ENCODE results near the gene IFNAR1. TPM values are rescaled to one million over a fixed set of nuclear protein-coding genes. Genes with fewer than 3 reads are reported as not detected.
A peak's percentile ranks its signal among the peaks of the same experiment; 100 is the strongest.

The IFNAR1 gene
- total and polyA plus RNA-seq, 2 donors (not counting 3 experiments of a cell fraction or from before 2014, with no cell fraction given): 16.2 to 47.8 TPM

- no peak overlapping the region for H3K4me2 ChIP-seq (ENCODE audit: insufficient read depth, low read length)
- H3K27ac ChIP-seq (ENCODE audit: insufficient read depth, low read depth, low read length): no peak overlapping the region
- H3K9me1 ChIP-seq (replicated peaks; ENCODE audit: control insufficient read depth, extremely low read depth, insufficient read depth, low read length): no peaks in the 10 kb centered on the region
- H4K20me1 ChIP-seq (replicated peaks; ENCODE audit: control insufficient read depth, extremely low read depth, insufficient read depth, low read length): no peaks in the 10 kb centered on the region
- FAIRE-seq (no peak), DNase-seq (ENCODE audit: low read depth, low spot score) (no peak)
- ChIA-PET POLR2A (no interaction called here), CTCF (interaction anchor here (0.7 to 2.3 kb wide), 3 partner anchors 12 to 173 kb away, joined by 3 to 12 read pairs (median 7); no protein-coding TSS in a partner anchor)
- TF ChIP-seq POLR2A (IDR thresholded peaks at IDR 0.05; ENCODE audit: low read depth, low read length): no peak
- no peaks in the 10 kb centered on the region for H3K27me3 ChIP-seq (ENCODE audit: control insufficient read depth in 2 of 2, insufficient read depth in 2 of 2, low read length in 2 of 2)
- intact Hi-C loops (cut with micrococcal nuclease): no loop called here
- H3K9me3 ChIP-seq (replicated peaks; ENCODE audit: control insufficient read depth, insufficient read depth, low read length): no peaks in the 10 kb centered on the region
- H3K4me1 ChIP-seq (ENCODE audit: control insufficient read depth, extremely low read depth, insufficient read depth, low read length): peaks cover 12% of the 10 kb centered on the region
- BruUV-seq (replicated peaks): no TSS peak
- no peak overlapping the region for H3K9ac ChIP-seq (replicated peaks; ENCODE audit: extremely low read depth, insufficient read depth, low read length)
- no peaks in the 10 kb centered on the region for H3K36me3 ChIP-seq (ENCODE audit: control insufficient read depth in 2 of 2, extremely low read depth in 1 of 2, insufficient read depth in 2 of 2, low read length in 2 of 2)
- no peak overlapping the region for H3K4me3 ChIP-seq (replicated peaks in 1 of 3; ENCODE audit: insufficient read depth in 1 of 3, low read depth in 1 of 3, low read length in 3 of 3)
- H2AFZ ChIP-seq (ENCODE audit: low read depth, low read length): no peak overlapping the region
- H3K79me2 ChIP-seq (ENCODE audit: control insufficient read depth, insufficient read depth, low read length): no peaks in the 10 kb centered on the region
- dilution Hi-C loops (cut with MboI; ENCODE audit: extremely low pct_ligation_motif_present, low sequenced_read_pairs): no loop called here
Observed at GRCh38 chr21:33372582-33372981, 47.8 kb downstream of the IFNAR1 start.

- ChIA-PET CTCF (interaction anchor here (1.1 to 2.3 kb wide), 3 partner anchors 12 to 176 kb away, joined by 5 to 14 read pairs (median 12); no protein-coding TSS in a partner anchor), POLR2A (no interaction called here)
- no peaks in the 10 kb centered on the region for H3K9me3 ChIP-seq (replicated peaks; ENCODE audit: control insufficient read depth, insufficient read depth, low read length)
- H3K27ac ChIP-seq (ENCODE audit: insufficient read depth, low read depth, low read length): no peak overlapping the region
- DNase-seq (ENCODE audit: low read depth, low spot score): no peak
- no peak overlapping the region for H3K4me3 ChIP-seq (replicated peaks in 1 of 3; ENCODE audit: insufficient read depth in 1 of 3, low read depth in 1 of 3, low read length in 3 of 3)
- H3K79me2 ChIP-seq (ENCODE audit: control insufficient read depth, insufficient read depth, low read length): no peaks in the 10 kb centered on the region
- no TSS peak for BruUV-seq (replicated peaks)
- H3K4me2 ChIP-seq (ENCODE audit: insufficient read depth, low read length): no peak overlapping the region
- H3K36me3 ChIP-seq (ENCODE audit: control insufficient read depth in 2 of 2, extremely low read depth in 1 of 2, insufficient read depth in 2 of 2, low read length in 2 of 2): no peaks in the 10 kb centered on the region
- no peaks in the 10 kb centered on the region for H3K9me1 ChIP-seq (replicated peaks; ENCODE audit: control insufficient read depth, extremely low read depth, insufficient read depth, low read length)
- FAIRE-seq: no peak
- no peaks in the 10 kb centered on the region for H3K27me3 ChIP-seq (ENCODE audit: control insufficient read depth in 2 of 2, insufficient read depth in 2 of 2, low read length in 2 of 2)
- TF ChIP-seq, protein P1, sequence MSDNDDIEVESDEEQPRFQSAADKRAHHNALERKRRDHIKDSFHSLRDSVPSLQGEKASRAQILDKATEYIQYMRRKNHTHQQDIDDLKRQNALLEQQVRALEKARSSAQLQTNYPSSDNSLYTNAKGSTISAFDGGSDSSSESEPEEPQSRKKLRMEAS (IDR thresholded peaks at IDR 0.05; ENCODE audit: insufficient read depth, insufficient read length): no peak
- TF ChIP-seq JUN (IDR thresholded peaks at IDR 0.05; ENCODE audit: borderline replicate concordance, insufficient read depth, insufficient read length, low read depth) (no peak), POLR2A (IDR thresholded peaks at IDR 0.05; ENCODE audit: low read depth, low read length) (no peak), MYC (IDR thresholded peaks at IDR 0.05; ENCODE audit: low read depth, low read length) (no peak), CTCF (IDR thresholded peaks at IDR 0.05; ENCODE audit: extremely low read depth in 1 of 2, insufficient read depth in 1 of 2, low read depth in 1 of 2, low read length in 2 of 2) (no peak), POLR2AphosphoS5 (IDR thresholded peaks at IDR 0.05; ENCODE audit: insufficient read depth, low read depth, low read length) (no peak), EZH2 (IDR thresholded peaks at IDR 0.05; ENCODE audit: borderline replicate concordance, low read depth, low read length, severe bottlenecking) (no peak), GATA2 (IDR thresholded peaks at IDR 0.05; ENCODE audit: insufficient read depth, insufficient read length, low read depth, low read length) (no peak), FOS (IDR thresholded peaks at IDR 0.05; ENCODE audit: borderline replicate concordance, insufficient read depth, low read length) (no peak)
- dilution Hi-C loops (cut with MboI; ENCODE audit: extremely low pct_ligation_motif_present, low sequenced_read_pairs): no loop called here
- H3K9ac ChIP-seq (replicated peaks; ENCODE audit: extremely low read depth, insufficient read depth, low read length): no peak overlapping the region
- H2AFZ ChIP-seq (ENCODE audit: low read depth, low read length): peak overlapping the region; percentile 7
- intact Hi-C loops (cut with micrococcal nuclease): no loop called here
- H4K20me1 ChIP-seq (replicated peaks; ENCODE audit: control insufficient read depth, extremely low read depth, insufficient read depth, low read length): no peaks in the 10 kb centered on the region
- peaks cover 12% of the 10 kb centered on the region for H3K4me1 ChIP-seq (ENCODE audit: control insufficient read depth, extremely low read depth, insufficient read depth, low read length)
Observed at GRCh38 chr21:33373451-33373850, 48.7 kb downstream of the IFNAR1 start.
